ENCODE results near the gene OPRL1.

The OPRL1 gene

GRCh38 chr20:64069614-64070243, 10.2 kb upstream of the OPRL1 start:
- FAIRE-seq, result no peak
- DNase-seq (ENCODE audit: extremely low spot score, insufficient read length, low read depth), result no peak

GRCh38 chr20:64070244-64070993, 9.5 kb upstream of the OPRL1 start:
- DNase-seq (ENCODE audit: extremely low spot score, insufficient read length, low read depth), result no peak
- no peak for FAIRE-seq

- no peak for DNase-seq (ENCODE audit: extremely low spot score, insufficient read length, low read depth)
- FAIRE-seq, result no peak
Measured at GRCh38 chr20:64071341-64072332, 8.2 kb upstream of the OPRL1 start.

- FAIRE-seq (no peak), DNase-seq (ENCODE audit: extremely low spot score, insufficient read length, low read depth) (no peak)
Measured at GRCh38 chr20:64072498-64073063, 7.3 kb upstream of the OPRL1 start.

GRCh38 chr20:64073476-64074183, 6.3 kb upstream of the OPRL1 start:
- no peak for DNase-seq (ENCODE audit: extremely low spot score, insufficient read length, low read depth)
- no peak for FAIRE-seq

- DNase-seq (ENCODE audit: extremely low spot score, insufficient read length, low read depth) (no peak), FAIRE-seq (no peak)
Measured at GRCh38 chr20:64074184-64074789, 5.6 kb upstream of the OPRL1 start.

GRCh38 chr20:64074963-64075362, 4.9 kb upstream of the OPRL1 start:
- DNase-seq (ENCODE audit: extremely low spot score, insufficient read length, low read depth), result no peak
- no peak for FAIRE-seq

- DNase-seq (ENCODE audit: extremely low spot score, insufficient read length, low read depth) (no peak), FAIRE-seq (no peak)
Measured at GRCh38 chr20:64075556-64075955, 4.3 kb upstream of the OPRL1 start.

GRCh38 chr20:64076061-64076997, 3.6 kb upstream of the OPRL1 start:
- DNase-seq (ENCODE audit: extremely low spot score, insufficient read length, low read depth) (no peak), FAIRE-seq (no peak)

GRCh38 chr20:64077094-64077493, 2.8 kb upstream of the OPRL1 start:
- FAIRE-seq, result peak; percentile 80
- DNase-seq (ENCODE audit: extremely low spot score, insufficient read length, low read depth), result no peak

- peak; percentile 44 for FAIRE-seq
- no peak for DNase-seq (ENCODE audit: extremely low spot score, insufficient read length, low read depth)
Measured at GRCh38 chr20:64077541-64077875, 2.4 kb upstream of the OPRL1 start.

- peak; percentile 93 for FAIRE-seq
- no peak for DNase-seq (ENCODE audit: extremely low spot score, insufficient read length, low read depth)
Measured at GRCh38 chr20:64077876-64078551, 1.9 kb upstream of the OPRL1 start.

GRCh38 chr20:64078934-64079272, 979 bp upstream of the OPRL1 start:
- no peak for DNase-seq (ENCODE audit: extremely low spot score, insufficient read length, low read depth)
- no peak for FAIRE-seq

- DNase-seq (ENCODE audit: extremely low spot score, insufficient read length, low read depth), result peak; percentile 82
- FAIRE-seq, result peak; percentile 73
Measured at GRCh38 chr20:64079273-64080012, 439 bp upstream of the OPRL1 start, which contains the start of gene RGS19. RGS19 (minus strand) TSS chr20:64079518; CDS start chr20:64076886, 2,632 bp downstream.

- FAIRE-seq, result no peak
Measured at GRCh38 chr20:64080813-64081623, 1.1 kb downstream of the OPRL1 start.

GRCh38 chr20:64081624-64081964, 1.7 kb downstream of the OPRL1 start:
- DNase-seq (ENCODE audit: extremely low spot score, insufficient read length, low read depth) (no peak), FAIRE-seq (no peak)

More at GRCh38 chr20:64080813-64081623, 1.1 kb downstream of the OPRL1 start:
- DNase-seq (ENCODE audit: extremely low spot score, insufficient read length, low read depth), result no peak

Data from GM18507 (cell line).